MV-4-11 (cell line): ENCODE measurements around the gene UBP1.
"Not testable (repeated sequence)": the region's sequence is repeated elsewhere in the genome, so short reads cannot be mapped to it uniquely, and the experiment has no call there.

ENCODE experiments used
- DNase-seq: peaks from one replicate; lab custom pipeline; 2025; lab: John Stamatoyannopoulos, UW

UBP1 gene

DNA sequence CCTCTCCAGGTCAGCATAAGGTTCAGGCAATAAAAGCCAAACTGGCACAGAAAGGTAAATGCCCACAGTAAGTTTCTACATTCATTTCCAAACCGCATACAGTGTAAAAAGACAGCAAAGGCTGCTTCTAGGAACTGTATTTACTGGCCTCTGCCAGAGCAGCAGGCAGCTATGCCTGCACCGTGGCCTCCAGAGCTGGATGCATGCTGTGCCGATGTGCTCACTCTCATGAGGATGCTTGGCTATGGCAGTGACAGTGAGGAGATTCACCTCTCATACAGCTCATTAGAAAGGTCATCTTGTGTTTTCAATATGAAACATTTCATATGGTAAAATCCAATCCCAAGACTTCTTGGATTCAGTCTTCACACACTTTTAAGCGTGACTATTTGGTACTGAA, 50.3 kb downstream of the UBP1 start:
- no peak for DNase-seq

DNA sequence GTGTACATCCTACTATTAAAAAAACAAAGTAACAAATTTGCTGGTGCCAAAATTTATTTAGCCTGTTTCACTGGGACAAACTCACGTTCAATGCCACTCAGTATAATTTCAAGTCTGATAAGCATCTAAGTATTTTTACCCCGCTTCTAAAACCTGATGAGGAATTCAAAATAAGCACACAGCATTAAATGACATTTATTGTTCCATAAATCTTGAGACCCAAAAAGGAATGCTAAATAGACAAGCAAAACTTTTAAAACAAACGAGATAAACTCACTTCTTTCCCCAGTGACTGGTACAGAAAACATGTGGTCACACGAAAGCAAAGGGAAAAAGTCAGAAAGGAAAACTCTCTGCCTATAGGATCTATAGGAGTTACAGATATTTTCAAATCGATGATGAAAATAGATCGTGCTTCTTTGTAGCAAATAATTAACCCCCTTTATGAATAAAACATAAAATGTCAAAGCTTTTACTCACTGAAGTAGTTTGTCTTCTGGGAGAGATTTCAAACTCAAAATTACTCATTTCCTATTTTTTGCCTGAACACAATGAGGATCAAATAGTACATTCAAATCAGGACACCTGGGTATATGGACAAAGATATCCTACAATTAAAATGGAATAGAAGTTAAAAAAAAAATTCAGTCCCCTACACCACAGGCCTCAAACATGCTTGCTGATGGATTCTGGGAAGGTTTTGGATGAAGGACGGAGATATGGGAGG, 51.7 kb downstream of the UBP1 start:
- no peak for DNase-seq

DNA sequence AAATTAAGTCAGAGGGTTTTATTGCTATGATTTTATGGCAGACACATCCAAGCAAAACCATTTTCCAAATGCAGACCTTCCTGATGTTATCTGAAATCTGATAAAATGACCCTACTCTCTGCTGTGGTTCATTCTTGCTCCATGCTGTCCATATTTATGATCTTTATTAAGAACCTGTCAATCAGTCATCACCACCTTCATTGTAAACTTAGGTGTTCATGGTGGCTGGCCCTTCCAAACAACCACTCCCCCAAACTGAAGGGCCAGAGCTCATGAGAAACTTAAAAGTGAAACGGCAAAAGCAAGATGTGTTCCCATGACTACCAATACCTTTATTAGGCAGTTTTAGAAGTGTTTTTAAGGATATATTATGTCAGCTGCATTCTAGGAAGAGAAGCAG, 53.6 kb downstream of the UBP1 start:
- no peak for DNase-seq

DNA sequence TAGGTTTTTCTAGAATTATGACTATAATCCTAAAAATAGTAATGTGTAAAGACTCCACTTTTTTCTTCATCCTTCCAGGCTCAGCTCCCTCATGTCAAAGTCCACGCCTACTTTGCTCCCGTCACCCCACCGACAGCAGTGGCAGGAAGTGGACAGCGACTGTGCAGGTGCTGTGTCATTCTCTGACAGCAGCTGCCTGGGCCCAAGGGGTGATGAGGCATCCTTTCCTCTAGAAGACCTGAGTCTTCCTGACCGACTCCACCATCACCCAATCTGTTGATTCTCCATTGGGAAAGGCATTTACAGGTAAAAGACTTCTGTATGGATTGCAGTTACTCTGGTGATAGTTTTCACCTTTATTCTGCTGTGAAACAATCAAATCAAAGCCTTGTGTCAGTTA, 54.8 kb downstream of the UBP1 start:
- DNase-seq, result peak; percentile 2

DNA sequence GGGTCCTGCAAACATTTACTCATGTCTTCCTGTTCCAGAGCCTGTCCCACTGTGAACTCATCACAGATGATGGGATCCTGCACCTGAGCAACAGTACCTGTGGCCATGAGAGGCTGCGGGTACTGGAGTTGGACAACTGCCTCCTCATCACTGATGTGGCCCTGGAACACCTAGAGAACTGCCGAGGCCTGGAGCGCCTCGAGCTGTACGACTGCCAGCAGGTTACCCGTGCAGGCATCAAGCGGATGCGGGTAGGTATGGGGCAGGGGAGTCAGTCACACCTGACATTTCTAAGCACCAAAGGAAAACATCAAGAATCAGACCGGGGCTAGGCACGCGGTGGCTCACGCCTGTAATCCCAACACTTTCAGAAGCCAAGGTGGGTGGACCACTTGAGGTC, 56.3 kb downstream of the UBP1 start:
- no peak for DNase-seq

DNA sequence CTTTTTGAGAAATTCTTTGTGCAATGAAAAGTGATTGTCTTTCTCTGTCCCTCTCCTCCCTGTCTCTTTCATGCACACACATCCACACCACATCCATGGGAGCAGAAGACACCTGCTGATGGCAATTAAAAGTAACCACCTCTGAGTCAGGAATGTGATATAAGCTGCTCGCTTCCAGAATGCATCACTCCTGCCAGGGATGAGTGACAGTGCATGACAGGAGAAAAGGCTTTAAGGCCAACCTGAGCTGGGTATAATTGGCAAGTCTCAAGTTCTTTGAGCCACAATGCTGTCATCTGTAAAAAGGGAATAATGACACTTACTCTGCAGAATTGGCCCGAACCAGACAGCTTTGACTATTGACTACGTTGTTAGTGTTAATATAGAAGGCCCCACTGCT, 59.6 kb downstream of the UBP1 start:
- no peak for DNase-seq

DNA sequence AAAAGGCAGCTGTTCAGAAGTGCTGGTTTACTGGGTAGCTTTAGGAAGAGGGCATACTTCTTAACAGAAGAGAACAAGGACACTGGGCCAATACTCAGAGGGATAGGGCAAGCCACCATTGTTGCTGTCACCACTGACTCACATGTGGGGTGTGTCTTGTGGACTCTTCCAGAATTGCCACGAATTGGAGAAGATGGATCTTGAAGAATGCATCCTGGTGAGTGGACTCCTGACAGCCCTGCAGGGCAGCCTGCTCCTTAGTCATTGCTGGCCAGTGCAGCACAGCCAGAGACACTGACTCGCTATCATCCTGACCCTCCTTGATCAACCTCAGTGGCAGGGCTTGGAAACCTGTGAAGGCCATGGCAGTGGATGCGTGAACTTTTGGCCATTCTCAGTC, 62.3 kb downstream of the UBP1 start:
- DNase-seq, result no peak

DNA sequence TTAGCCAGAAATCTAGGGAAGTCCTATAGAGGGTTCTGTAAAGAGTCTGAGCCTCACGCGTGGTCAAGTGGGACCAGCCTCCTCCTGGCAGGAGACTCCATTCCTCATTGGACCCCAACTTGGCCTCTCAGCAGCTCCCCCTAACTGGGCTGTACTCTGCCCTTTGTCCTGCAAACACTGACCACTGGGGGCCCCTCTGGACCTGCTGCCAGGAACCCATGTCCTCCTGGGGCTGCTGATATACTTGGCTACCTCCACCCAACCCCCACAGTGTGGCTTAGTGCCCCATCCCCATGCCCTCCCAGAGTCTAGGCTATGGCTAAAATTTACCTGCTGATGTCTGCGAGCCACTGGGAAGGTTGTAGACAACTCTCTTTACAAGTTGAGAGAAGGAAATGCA, 62.7 kb downstream of the UBP1 start:
- no peak for DNase-seq

DNA sequence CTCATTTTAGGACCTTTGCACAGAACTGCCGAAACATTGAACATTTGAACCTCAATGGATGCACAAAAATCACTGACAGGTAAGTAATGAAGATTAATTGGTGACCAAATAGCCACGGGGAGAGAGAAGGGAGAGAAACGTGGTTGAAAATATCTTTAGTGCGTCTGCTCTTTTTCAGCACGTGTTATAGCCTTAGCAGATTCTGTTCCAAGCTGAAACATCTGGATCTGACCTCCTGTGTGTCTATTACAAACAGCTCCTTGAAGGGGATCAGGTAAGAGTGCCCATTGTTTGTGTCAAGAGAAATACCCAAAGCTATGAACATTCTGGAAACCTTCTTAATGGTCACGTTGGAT, 67.1 kb downstream of the UBP1 start:
- no peak for DNase-seq

DNA sequence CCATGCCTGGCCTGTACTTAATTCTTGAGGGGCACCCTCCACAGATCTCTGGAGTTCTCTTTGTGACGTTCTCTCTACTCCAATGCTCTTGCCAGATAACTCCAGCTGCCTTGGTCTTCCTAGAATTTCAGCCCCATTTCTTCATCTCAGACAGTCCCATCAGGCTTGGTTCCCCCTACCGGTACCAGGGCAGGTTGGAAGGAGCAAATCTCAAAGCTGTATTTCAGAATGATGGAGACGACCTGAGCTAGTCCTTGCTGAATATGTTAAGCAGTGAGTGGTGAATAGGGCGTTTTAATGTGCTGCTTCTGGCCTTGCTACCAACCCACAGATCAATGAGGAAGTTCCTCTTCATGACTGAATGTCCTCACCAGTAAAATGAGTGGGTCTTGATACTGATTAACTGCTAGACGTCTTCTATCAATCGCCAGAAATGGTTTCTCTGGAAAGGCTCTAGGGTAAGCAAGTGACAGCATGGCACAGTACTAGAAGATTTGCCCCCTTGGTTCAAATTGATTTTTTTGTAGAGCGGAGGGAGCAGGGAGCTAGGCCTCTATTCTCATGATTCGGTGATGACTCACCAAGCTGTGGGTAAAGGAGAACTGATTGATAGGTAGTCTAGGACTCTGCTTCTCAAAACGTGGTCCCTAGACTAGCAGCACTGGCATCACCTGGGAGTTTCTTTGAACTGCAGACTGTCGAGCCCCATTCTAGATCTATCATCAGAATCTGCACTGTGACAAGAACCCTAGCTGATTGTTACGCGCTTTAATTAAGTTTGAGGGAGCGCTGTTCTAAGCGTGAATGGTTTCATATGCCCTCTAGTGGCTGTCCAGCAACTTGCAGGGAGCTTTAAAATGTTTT, 67.8 kb downstream of the UBP1 start:
- peak; percentile 76 for DNase-seq

DNA sequence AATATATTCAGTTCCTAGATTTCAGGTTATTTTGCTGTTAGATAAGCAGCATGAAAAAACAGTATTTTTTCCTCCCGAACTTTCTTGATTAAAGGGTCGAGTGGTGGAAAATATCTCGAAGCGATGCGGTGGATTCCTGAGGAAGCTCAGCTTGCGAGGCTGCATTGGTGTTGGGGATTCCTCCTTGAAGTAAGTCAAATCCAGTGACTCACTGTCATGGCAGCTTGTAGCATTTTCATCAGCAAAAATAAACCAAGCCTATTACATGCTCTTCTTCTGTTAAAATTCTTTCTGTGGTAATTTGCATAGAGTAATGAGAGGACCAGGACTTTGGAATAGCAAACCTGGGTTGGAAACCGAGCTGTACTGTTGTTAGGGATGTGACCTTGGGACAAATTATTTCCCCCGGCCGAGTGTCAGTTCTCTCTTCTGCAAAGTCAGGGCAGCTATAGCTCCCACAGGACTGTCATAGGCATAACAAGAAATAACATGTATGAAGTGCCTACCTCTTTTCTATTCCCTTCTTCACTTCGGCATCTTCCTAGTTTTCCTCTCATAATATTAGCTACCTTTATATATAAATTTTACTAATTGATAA, 75.6 kb downstream of the UBP1 start:
- DNase-seq, result no peak

DNA sequence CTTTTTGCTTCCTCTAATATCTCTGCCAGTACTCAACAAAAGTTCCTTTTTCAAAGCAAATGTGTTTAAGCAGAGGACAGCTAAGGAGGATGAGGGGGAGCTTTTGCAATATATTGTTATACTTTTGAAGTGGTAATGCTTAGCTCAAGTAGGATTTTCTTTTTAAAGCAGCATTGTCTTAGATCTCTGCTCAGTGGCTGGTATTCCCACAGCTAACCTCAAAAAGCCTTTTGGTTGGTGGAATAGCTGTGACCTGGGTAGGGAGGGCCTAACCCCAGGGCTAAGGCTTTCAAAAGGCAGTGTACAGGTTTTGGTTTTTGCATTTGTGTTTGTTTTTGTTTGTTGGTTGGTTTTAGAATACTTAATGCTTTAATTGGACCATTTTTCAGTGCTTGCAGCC, 76.1 kb downstream of the UBP1 start:
- DNase-seq, result no peak

DNA sequence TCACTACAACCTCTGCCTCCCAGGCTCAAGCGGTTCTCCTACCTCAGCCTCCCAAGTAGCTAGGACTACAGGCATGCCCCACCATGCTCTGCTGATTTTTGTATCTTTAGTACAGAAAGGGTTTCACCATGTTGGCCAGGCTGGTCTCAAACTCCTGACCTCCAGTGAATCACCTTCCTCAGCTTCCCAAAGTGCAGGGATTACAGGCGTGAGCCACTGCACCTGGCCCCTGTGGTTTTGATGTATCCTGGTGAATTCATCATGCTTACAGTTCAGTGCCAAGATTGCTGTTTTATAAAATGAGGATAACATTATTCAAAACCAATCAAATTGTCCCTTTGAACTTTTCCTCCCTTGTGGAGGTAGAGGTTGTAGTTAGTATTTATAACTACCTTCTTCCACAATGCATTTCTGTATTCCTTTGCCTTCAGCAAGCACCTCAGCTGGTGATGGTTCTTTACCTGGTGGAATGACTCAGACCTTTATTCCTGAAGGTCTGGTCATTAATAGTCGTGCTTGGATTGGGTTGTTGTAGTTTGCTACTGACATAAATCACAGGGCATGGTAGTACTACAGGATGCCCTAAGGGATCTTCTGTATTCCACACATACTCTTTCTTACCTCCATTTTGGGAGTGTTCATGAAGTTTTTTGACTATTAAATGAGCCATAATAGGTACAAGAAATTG, 76.9 kb downstream of the UBP1 start:
- no peak for DNase-seq

DNA sequence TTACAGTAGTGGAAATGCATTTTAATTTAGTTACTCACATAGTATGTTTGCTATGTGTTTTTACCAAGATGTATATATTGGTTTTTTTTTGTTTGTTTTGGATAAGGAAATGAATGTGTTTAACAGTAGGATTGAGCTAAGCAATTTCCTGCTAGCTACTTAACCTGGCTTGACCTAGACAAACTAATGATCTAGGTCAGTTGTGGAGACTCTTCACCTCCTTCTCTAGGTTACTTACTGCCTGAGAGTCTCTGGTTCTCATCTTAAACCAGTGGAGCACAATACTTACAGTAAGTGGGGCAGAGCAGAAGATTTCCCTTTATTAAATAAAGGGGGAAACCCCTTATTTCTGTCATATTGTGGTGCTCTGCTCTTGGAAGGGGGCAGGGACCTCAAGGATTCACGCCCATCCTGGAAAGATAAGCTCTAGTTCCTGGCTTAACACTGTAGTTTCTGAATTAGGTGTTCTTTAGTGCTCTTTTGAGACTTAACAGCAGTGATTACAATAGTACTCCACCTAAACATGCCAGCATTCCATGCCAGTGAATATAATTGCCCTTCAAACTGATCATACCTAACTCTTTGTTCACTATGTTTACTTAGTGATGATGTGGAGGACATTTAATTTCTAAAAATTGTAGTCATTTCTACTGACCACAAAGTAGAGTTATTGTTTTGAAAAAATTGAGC, 79.9 kb downstream of the UBP1 start:
- DNase-seq, result no peak

DNA sequence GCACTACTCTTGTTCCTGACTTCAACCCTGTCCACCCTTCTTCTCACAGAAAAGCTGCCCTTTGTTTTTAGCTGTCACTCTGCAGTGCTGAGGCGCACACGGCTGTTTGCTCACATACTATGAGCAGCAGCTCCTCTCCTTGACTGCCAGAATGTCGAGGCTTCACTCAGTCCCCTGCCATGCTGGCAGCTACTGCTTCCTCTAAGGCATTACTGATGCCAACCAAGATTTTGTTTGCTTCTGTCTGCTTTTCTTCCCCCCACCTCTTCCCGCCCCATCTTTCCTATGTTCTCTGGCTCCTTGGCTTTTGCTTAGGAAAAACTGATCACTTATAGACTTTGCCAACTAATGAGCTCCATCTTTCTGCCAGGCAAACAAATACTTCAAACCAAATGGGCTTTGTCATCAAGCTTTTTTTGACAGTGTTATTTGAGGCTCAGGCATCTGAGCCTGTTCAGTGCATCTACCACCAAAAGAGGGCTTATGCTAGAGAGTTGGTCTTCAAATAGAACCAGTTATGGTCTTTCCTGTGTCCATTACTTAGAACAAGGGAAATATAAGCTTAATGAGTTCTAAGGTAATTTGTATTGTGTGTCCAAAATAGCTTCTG, 81.9 kb downstream of the UBP1 start:
- DNase-seq, result no peak

DNA sequence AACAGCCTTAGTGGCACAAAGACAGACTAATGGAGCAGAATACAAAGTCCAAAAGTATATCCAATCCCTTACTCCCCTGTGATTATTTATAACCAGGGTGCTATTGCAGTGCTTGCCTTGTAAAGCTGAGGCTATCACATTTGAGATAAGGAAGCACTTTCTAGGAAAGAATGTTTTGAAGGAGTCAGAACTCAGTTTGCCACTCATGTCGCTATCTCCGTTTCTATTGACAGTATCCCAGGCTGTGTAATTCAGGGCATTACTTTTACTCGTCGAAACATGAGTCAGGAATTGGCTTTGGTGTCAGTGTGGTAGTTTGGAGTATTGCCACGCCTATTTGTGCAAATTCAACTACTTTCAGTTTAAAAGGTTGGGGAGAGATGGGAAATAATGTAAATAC, 84.6 kb downstream of the UBP1 start:
- peak; percentile 2 for DNase-seq

DNA sequence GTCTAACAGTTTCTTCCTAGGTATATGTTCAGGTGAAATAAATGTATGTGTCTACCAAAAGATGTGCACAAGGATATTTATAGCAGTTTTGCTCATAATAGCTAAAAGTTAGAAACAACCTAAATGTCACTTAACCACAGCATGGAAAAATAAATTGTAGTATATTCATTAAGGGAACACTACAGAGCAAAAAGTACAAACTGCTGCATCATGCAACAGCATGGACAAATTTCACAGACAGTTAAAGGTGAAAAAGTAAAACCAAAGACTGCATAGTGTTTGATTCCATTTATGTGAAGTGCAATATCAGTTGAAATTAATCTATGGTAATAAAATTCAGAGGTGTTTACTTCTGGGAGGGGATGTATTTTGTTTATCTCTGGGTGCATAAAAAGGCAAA, 100.4 kb downstream of the UBP1 start:
- DNase-seq, result no peak

DNA sequence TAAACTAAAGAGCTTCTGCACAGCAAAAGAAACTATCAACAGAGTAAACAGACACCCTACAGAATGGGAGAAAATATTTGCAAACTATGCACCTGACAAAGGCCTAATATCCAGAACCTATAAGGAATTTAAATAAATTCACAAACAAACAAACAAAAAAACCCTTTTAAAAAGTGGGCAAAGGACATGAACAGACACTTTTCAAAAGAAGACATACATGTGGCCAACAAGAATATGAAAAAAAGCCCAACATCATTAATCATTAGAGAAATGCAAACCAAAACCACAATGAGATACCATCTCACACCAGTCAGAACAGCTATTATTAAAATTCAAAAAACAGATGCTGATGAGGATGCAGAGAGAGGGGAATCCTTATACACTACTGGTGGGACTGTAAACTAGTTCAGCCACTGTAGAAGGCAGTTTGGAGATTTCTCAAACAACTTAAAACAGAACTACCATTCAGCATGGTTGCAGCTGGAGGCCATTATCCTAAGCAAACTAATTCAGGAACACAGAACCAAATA, 101.2 kb downstream of the UBP1 start:
- DNase-seq, result not testable (repeated sequence)
